ENCODE results near the gene RNF212.

- no peak for TF ChIP-seq CTCF (IDR thresholded peaks at IDR 0.05)
- no peak for TF ChIP-seq POLR2A (IDR thresholded peaks at IDR 0.05)
- TF ChIP-seq POLR2AphosphoS5 (IDR thresholded peaks at IDR 0.05; ENCODE audit: insufficient read depth in 1 of 2, low read depth in 1 of 2): no peak
Measured at GRCh38 chr4:1111259-1111809, 2.0 kb downstream of the RNF212 start.
